ENCODE measurements around the gene B3GALT4. TPM values are rescaled to one million over a fixed set of nuclear protein-coding genes. Genes with fewer than 3 reads are reported as not detected.

Gene B3GALT4
- total RNA-seq, 3 donors from 2014 or later: 8.2 to 15.0 (median 11.1) TPM

DNA sequence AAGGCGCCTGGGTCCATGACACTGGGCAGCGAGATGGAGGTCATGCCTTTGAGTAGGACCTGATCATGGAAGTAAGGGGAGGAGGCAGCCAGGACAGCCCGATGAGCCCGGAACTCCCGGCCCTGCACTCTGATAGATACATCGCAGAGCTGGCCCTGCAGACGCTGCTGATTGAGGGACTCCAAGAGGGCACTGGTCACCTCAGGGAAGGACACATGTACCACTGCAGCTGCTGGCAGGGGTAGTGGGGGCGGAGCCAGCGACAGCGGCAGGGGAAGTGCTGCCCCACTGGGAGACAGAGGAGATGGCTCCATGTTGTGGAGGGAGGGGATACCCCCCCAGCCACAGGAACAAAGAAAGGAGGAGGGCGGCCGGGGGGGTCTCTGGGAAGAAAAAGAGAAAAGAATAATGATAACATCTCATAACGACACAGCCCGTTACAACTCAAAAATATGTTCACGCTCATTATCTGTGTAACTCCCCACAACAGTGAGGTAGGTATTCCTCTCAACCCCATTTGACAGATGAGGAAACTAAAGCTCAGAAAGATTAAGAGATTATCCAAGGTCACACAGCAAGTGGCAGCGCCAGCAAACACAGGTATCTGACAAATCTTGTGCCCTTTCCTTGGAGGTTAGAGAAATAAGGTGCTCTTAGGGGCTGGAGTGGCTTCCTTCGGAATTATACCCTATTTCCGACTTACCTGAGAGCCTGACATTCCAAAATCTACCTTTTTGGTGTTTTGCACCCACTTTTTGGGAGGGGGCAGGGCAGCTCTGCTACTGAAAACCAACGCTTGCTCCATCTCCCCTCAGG lies 39.9 kb downstream of the B3GALT4 start:
- Histone ChIP-seq H3K27ac (peak overlapping the region; percentile 87 to 92), H3K36me3 (no peaks in the 10 kb centered on the region), H3K4me1 (peaks cover 3 to 59% of the 10 kb centered on the region in 2 donors), H3K9me3 (no peaks in the 10 kb centered on the region), H3K4me3 (peak overlapping the region; percentile 50 to 64 (median 54)), H3K27me3 (no peaks in the 10 kb centered on the region)
- no peak for TF ChIP-seq POLR2A (IDR thresholded peaks at IDR 0.05)
- TF ChIP-seq POLR2AphosphoS5 (IDR thresholded peaks at IDR 0.05): no peak
- DNase-seq (ENCODE audit: low spot score in 2 of 2): no peak
- intact Hi-C loops (cut with DNase I; ENCODE audit: low total_unique reads): no loop called here

GRCh38 chr6:33317419-33317668 lies 40.4 kb downstream of the B3GALT4 start:
- TF ChIP-seq POLR2A (IDR thresholded peaks at IDR 0.05): no peak
- TF ChIP-seq POLR2AphosphoS5 (IDR thresholded peaks at IDR 0.05): no peak
- TF ChIP-seq, protein P1, sequence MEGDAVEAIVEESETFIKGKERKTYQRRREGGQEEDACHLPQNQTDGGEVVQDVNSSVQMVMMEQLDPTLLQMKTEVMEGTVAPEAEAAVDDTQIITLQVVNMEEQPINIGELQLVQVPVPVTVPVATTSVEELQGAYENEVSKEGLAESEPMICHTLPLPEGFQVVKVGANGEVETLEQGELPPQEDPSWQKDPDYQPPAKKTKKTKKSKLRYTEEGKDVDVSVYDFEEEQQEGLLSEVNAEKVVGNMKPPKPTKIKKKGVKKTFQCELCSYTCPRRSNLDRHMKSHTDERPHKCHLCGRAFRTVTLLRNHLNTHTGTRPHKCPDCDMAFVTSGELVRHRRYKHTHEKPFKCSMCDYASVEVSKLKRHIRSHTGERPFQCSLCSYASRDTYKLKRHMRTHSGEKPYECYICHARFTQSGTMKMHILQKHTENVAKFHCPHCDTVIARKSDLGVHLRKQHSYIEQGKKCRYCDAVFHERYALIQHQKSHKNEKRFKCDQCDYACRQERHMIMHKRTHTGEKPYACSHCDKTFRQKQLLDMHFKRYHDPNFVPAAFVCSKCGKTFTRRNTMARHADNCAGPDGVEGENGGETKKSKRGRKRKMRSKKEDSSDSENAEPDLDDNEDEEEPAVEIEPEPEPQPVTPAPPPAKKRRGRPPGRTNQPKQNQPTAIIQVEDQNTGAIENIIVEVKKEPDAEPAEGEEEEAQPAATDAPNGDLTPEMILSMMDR (IDR thresholded peaks at IDR 0.05): no peak
- Histone ChIP-seq H3K27me3 (no peaks in the 10 kb centered on the region), H3K4me1 (peaks cover 0 to 58% of the 10 kb centered on the region in 2 donors), H3K36me3 (no peaks in the 10 kb centered on the region), H3K4me3 (peak overlapping the region; percentile 50 to 64 (median 54)), H3K9me3 (no peaks in the 10 kb centered on the region), H3K27ac (peak overlapping the region; percentile 87 to 92)
- DNase-seq (ENCODE audit: low spot score in 2 of 2): peak in 1 of 2 donors; percentile 61
- intact Hi-C loops (cut with DNase I; ENCODE audit: low total_unique reads): no loop called here

DNA sequence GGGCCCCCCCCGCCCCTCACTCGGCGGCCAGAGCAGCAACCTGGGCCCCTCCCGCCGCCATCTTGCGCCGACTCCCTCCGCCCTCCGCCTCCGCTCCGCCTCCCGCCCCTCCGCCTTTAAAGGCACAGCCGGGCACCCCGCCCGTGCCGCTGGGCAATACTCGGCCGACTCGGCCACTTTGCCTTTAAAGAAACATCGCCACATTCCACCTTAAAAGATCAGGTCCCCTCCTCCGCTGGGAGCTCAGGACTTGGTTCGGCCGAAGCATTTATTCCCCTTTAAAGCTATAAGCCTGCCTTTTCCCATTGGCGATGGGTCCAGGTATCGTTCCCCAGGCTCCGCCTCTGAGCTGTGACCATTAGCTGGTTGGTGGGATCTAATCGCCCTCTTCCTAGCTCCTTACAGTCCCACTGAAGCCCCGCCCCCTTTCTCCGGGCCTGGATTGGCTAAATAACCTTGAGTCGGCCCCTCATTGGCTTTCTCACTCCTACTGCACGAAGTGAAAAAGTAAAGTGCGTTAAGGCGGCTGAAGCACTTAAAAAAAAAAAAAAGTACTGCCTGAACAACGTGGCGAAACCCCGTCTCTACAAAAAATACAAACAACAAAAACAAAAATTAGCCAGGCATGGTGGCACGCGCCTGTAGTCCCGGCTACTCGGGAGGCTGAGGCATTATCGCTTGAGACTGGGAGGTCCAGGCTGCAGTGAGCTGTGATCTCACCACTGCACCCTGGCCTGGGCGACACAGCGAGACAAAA lies 40.9 kb downstream of the B3GALT4 start, which contains the start of gene ZBTB22:
Gene ZBTB22 (minus strand): TSS at position 76 of the 757 bp plus-strand sequence. CDS start 828 bp downstream, outside the sequence.
- peak within 1 kb of the TSS; percentile 87 to 92 for H3K27ac ChIP-seq
- H3K36me3 ChIP-seq: no peaks in the 10 kb centered on the region
- H3K27me3 ChIP-seq: no peaks in the 10 kb centered on the region
- peak within 1 kb of the TSS; percentile 50 to 64 (median 54) for H3K4me3 ChIP-seq
- TF ChIP-seq POLR2A (IDR thresholded peaks at IDR 0.05) (no peak), POLR2AphosphoS5 (IDR thresholded peaks at IDR 0.05) (peak; percentile 73 to 89 (median 85))
- TF ChIP-seq, protein P1 (IDR thresholded peaks at IDR 0.05): no peak
- peaks cover 0 to 56% of the 10 kb centered on the region in 2 donors for H3K4me1 ChIP-seq
- no peaks in the 10 kb centered on the region for H3K9me3 ChIP-seq
- intact Hi-C loops (cut with DNase I; ENCODE audit: low total_unique reads): no loop called here
- DNase-seq (ENCODE audit: low spot score in 2 of 2): peak; percentile 99

GRCh38 chr6:33318426-33319073 lies 41.6 kb downstream of the B3GALT4 start:
- H3K4me1 ChIP-seq: peaks cover 0 to 56% of the 10 kb centered on the region in 2 donors

DNA sequence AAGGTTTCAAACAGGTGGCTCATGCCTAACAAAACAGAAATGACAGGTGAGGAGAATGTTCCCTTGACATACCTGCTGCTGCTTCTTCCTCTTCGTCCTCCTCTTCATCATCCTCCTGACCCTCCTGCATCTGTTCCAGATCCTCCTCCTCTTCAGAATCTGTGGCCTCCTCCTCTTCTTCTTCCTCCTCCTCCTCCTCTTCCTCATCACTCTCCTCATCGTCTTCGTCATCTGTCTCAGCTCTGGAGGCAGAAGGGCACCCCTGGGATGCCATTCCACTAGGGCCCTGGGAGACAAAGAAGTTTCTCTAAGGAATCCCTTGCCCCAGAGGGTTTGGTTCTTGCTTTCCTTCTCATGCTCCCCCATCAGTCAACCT lies 43.0 kb downstream of the B3GALT4 start:
- intact Hi-C loops (cut with DNase I; ENCODE audit: low total_unique reads): no loop called here
- no peak for DNase-seq (ENCODE audit: low spot score in 2 of 2)
- Histone ChIP-seq H3K27me3 (no peaks in the 10 kb centered on the region), H3K27ac (peak overlapping the region; percentile 92 to 96), H3K9me3 (no peaks in the 10 kb centered on the region), H3K36me3 (no peaks in the 10 kb centered on the region), H3K4me1 (peaks cover 0 to 57% of the 10 kb centered on the region in 2 donors), H3K4me3 (peak overlapping the region in 2 of 3 donors; percentile 4 to 85)
- TF ChIP-seq POLR2AphosphoS5 (IDR thresholded peaks at IDR 0.05): no peak
- TF ChIP-seq POLR2A (IDR thresholded peaks at IDR 0.05): no peak
- TF ChIP-seq, protein P1 (IDR thresholded peaks at IDR 0.05): no peak

More at GRCh38 chr6:33318426-33319073, 41.6 kb downstream of the B3GALT4 start:
- Histone ChIP-seq H3K27ac (peak overlapping the region; percentile 54 to 92), H3K9me3 (no peaks in the 10 kb centered on the region), H3K36me3 (no peaks in the 10 kb centered on the region), H3K4me3 (peak overlapping the region; percentile 50 to 64 (median 54)), H3K27me3 (no peaks in the 10 kb centered on the region)
- no peak for DNase-seq (ENCODE audit: low spot score in 2 of 2)
- TF ChIP-seq POLR2A (IDR thresholded peaks at IDR 0.05) (no peak), POLR2AphosphoS5 (IDR thresholded peaks at IDR 0.05) (no peak)
- TF ChIP-seq, protein P1 (IDR thresholded peaks at IDR 0.05): no peak
- intact Hi-C loops (cut with DNase I; ENCODE audit: low total_unique reads): no loop called here

All from breast epithelium (tissue), 4 donors.